DND-41 (cell line): ENCODE data around the gene FLRT1.

Experiments
- CTCF ChIP-seq: IDR thresholded peaks from 2 replicates; pipeline ENCODE4 v1.5.1; 2012; ENCODE audit warnings: borderline replicate concordance, low read length, moderate library complexity, mild to moderate bottlenecking; ENCODE audit not compliant: poor library complexity, severe bottlenecking; ENCODE audit errors: extremely low read depth
- EZH2 ChIP-seq: IDR thresholded peaks from 3 replicates; pipeline ENCODE4 v1.6.1; 2012; ENCODE audit warnings: borderline replicate concordance, low read depth, mild to moderate bottlenecking, moderate library complexity, low read length, inconsistent platforms; ENCODE audit not compliant: severe bottlenecking

- TF ChIP-seq CTCF (no peak), EZH2 (no peak)
These were observed 6.6 kb downstream of the FLRT1 start for GRCh38 chr11:64042301-64042700.
